NCI-H2107 (cell line): ENCODE results near the gene MAGI2.

ENCODE experiments used
- DNase-seq: peaks from one replicate; lab custom pipeline; 2025; lab: John Stamatoyannopoulos, UW

MAGI2 gene

DNA sequence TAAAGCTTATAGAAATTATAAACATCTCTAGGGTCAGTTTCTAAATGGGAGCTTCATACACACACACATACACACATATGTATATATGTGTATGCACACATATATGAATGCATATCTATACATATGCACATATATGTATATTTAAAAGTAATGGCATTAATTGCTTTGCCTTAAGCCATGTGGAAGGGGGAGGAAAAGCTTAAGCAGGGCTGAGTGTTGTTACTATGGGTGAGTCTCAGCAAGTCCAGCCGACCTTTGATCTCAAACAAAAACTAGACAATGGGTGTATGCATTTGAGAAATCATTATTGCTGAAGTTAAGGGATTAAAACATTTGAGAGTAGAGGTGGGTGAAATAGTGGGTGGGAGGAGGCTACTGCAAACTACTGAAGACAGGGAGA lies 546.7 kb downstream of the MAGI2 start:
- DNase-seq = no peak

GRCh38 chr7:78905436-78905835 lies 548.0 kb downstream of the MAGI2 start:
- DNase-seq = no peak

GRCh38 chr7:78904983-78905382 lies 548.5 kb downstream of the MAGI2 start:
- no peak for DNase-seq

- DNase-seq = no peak
Measured at GRCh38 chr7:78901566-78901965, 551.9 kb downstream of the MAGI2 start.

- DNase-seq = no peak
Measured at GRCh38 chr7:78900806-78901205, 552.7 kb downstream of the MAGI2 start.

GRCh38 chr7:78895393-78895792 lies 558.1 kb downstream of the MAGI2 start:
- DNase-seq = no peak

DNA sequence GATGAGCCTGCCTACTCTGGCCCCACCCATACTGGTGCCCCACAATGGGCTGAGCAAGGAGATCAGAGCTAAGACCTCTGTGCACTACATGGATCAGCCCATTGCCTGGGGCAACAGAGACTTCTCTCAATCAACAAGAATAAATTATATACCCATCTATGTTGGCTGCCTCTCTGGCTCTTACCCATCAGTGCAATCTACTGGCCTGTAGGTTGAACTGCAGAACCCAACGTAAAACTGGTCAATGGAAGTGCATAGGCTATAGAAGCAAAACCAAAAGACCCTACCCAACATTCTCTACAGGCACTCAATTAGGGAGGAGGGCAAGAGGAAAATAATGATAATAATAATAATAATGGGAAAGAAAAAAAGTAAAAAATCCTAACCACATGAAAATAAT lies 574.3 kb downstream of the MAGI2 start:
- no peak for DNase-seq

- no peak for DNase-seq
Measured at GRCh38 chr7:78873117-78873516, 580.4 kb downstream of the MAGI2 start.

- no peak for DNase-seq
Measured at GRCh38 chr7:78864339-78864738, 589.1 kb downstream of the MAGI2 start.

- DNase-seq = no peak
Measured at GRCh38 chr7:78863281-78863680, 590.2 kb downstream of the MAGI2 start.

- DNase-seq = no peak
Measured at GRCh38 chr7:78862411-78862900, 591.0 kb downstream of the MAGI2 start.

DNA sequence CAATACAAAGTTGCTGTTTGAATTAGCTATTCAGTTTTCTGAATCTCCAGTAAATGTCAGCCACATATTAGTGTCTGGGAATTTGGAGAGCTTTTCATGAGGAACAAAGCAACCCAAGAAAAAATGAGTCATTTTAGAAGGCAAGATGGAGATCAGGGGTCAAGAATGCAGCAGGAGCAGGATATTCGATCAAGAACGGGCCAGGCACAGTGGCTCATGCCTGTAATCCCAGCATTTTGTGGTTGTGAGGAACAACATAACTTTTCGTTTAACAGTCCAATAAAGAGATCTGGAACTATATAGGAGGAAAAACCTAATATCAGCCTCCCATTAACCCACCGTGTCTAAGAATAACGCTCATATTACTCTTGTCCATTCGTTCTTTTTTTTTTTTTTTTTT lies 600.5 kb downstream of the MAGI2 start:
- DNase-seq = no peak

- DNase-seq = no peak
Measured at GRCh38 chr7:78850093-78850740, 603.2 kb downstream of the MAGI2 start.

DNA sequence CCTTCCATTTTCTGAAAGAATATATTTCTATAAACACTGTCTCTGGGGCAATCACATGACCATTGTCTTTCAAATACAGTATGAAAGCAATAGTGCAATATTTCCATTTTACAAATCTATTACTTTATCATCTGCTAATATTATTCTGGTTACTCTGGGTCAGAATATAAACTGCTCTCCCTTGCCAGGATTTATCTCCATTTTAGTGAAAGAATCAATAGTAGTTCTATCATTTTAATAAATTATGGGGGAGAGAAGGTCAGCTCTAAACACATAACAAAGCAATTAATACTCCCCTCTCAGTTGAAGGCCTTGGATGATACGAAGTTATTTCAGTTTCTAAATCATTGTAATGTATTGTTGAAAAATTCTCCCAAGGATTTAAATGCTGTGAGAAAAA lies 608.3 kb downstream of the MAGI2 start:
- DNase-seq = no peak

DNA sequence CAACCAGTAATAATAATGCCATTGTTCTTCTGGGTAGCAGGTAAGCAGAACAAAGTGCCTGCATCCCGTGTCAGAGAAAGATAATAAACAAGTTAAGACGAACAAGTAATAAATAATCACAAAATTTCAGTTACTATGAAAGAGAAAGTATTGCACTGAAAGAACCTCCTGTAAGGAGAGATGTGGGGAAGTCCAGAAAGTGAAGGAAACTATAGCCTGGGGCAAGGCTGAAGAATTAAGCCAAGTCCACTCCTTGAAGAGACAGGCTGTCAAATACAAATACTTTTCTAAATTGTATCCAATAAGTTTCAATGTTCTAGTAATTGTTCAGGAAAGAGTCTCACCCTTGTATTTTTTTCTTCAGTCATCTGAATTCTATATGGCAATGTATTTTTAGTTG lies 611.4 kb downstream of the MAGI2 start:
- DNase-seq = no peak

- no peak for DNase-seq
Measured at GRCh38 chr7:78835897-78836296, 617.6 kb downstream of the MAGI2 start.

GRCh38 chr7:78828317-78828716 lies 625.1 kb downstream of the MAGI2 start:
- no peak for DNase-seq

DNA sequence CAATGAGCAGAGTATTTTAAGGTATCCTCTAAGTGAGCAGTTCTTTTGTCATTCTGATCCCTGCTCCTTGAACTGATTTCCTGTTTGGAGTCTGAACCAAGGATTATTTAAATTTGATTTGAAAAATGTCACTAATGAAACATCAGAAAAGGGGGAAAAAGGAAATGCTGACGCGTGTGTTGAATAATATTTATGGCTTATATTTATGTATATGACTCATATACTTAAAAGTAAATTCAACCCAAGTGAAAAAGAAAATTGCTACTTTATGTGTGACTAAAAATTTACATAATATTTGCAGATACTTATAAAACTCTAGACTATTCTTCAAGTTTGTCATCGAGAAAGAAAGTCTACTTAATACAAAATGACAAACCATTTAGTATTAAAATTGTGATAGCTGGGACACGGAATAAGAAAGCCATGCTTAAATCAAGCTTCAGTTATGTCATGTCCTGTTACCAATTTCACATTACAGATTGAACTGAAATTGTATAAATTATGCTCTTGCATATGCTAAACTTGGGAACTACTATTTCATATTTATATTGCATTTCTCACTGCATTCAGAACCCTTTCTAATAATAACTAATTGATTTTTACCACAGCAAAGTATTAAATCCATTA lies 649.9 kb downstream of the MAGI2 start:
- DNase-seq = no peak

GRCh38 chr7:78794101-78794500 lies 659.4 kb downstream of the MAGI2 start:
- DNase-seq = no peak

DNA sequence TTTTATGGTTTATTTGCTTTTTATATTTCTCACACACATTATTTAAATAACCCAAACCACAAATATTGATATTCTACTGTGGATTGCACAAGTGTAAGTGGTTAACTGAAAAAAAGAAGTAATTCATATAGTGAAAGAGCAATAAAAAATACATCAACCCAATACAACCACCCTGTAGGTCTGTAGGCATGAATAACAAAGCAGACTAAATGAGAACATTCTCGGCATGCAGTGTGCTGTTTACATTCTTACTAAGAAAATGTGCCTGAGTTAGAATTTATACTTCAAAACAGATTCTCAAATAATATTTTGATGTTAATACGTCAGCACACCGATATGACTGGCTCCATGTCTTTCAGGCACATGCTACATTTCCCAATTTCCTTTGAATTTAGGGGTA lies 660.8 kb downstream of the MAGI2 start:
- DNase-seq = no peak

DNA sequence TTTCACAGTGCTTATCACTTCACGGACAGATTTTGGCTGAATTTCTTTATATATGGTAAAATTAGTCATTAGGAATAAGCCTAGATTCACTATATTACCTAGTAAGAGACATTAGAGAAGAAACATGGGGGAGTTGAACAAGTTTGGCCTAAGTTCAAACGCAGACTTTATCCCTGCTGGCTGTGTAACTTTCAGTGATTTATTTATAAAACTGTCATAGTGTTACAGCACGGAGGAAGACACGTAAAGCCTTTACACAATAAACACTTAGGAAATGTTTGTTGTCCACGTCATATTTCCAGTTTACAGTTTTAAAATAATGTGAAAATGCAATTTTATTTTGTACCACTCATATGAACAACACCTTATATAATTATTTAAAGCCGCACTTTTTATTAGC lies 661.5 kb downstream of the MAGI2 start:
- DNase-seq = no peak

GRCh38 chr7:78788464-78788863 lies 665.0 kb downstream of the MAGI2 start:
- no peak for DNase-seq

- no peak for DNase-seq
Measured at GRCh38 chr7:78787854-78788253, 665.6 kb downstream of the MAGI2 start.

DNA sequence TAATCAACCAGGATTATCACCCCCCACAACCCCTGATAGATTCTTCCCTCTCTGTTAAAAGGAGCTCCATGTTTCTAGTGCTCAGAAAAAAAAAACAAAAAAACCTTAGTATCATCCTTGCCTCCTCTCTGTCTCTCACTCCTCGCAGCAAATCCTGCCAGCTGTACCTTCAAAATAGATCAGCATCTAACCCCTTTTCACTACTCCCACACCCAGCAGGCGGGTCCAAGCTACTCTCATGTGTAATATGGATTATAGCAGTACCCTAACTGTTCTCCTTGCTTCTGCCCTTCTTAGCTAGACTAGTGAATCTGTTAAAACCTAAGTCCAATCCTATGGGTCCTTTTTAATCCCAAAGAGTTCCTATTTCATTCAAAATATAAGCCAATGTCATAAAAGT lies 667.4 kb downstream of the MAGI2 start:
- no peak for DNase-seq
